Effector memory CD4-positive, alpha-beta T cell (primary cell): ENCODE data around the gene HIGD2A.

ENCODE experiments used
- DNase-seq, 3 donors: peaks; one replicate each; pipeline ENCODE4 v3.0.0-alpha.2; 2020
- H3K27ac ChIP-seq: 2 replicates; pipeline ENCODE4 v1.7.0; 2013; ENCODE audit warnings: mild to moderate bottlenecking, low read length, moderate library complexity; ENCODE audit not compliant: insufficient read depth, poor library complexity, severe bottlenecking
- H3K27me3 ChIP-seq: replicated peaks from 2 replicates; pipeline ENCODE4 v1.7.0; 2013; ENCODE audit warnings: mild to moderate bottlenecking, low read length; ENCODE audit not compliant: insufficient read depth, control insufficient read depth, poor library complexity, severe bottlenecking
- H3K36me3 ChIP-seq: 2 replicates; pipeline ENCODE4 v1.7.0; 2013; ENCODE audit warnings: mild to moderate bottlenecking, low read length, moderate library complexity; ENCODE audit not compliant: control insufficient read depth, insufficient read depth
- H3K4me1 ChIP-seq: 2 replicates; pipeline ENCODE4 v1.7.0; 2013; ENCODE audit warnings: low read length, mild to moderate bottlenecking; ENCODE audit not compliant: control insufficient read depth, insufficient read depth, poor library complexity, severe bottlenecking
- H3K4me3 ChIP-seq: 2 replicates; pipeline ENCODE4 v1.7.0; 2013; ENCODE audit warnings: low read length, low read depth, mild to moderate bottlenecking; ENCODE audit not compliant: insufficient read depth, poor library complexity, severe bottlenecking
- H3K9me3 ChIP-seq: 2 replicates; pipeline ENCODE4 v1.7.0; 2013; ENCODE audit warnings: mild to moderate bottlenecking, low read length, moderate library complexity; ENCODE audit not compliant: control insufficient read depth

HIGD2A gene

DNA sequence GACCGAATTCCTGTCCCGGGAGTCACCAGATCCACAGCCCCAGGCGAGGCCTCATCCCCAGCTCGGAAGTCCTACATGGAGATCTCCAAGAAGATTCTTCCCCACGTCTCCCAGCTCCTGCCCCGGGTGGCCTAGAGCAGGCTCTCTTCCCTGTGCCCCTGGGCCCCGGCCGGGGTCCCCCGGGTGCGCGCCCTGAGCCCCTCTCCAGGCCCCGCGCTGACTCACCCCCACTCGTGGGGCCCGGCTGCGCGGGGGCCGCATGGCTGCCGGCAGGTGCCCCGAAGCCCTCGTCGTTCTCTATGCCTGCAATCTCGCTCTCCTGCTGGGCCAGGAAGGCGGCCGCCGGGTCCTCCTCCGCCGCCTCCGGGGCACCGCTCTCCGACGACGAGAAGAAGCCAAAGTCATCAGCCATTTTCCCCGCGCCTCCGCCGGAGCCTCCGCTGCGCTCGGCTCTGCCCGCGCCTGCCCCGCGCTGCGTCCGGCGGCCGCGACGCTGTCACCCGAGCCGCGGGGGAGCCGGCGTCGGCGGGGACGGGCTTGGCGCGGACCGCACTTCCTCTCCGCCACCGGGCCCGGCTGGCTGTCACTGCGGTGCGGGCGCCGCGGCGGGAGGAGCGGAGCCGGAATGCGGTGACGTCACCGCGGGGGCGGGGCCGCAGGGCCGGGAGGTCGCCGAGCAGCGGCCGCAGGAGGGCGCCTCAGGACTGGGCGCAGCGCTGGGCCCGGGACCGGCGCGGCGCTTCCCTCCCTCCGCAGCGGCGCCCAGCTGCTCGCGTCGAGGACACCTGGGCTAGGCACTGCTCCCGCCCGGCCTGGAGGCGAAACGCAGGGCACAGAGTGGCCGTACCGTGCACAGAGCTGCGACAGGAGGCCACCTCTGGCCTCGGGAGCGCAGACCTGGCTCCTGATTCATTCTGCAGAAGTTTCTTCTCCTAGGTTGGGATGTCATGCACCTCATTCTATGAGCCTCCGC, 27.7 kb downstream of the HIGD2A start, which contains the start of gene CLTB:
TSS of gene CLTB (minus strand) at position 588 of the 973 bp plus-strand sequence. CDS start at position 412, 176 bp downstream.
- no peaks in the 10 kb centered on the region for H3K27me3 ChIP-seq
- DNase-seq, result peak; percentile 85 to 90 (median 86)
- peak within 1 kb of the TSS; percentile 85 for H3K4me3 ChIP-seq
- peak within 1 kb of the TSS; percentile 74 for H3K27ac ChIP-seq
- peaks cover 9% of the 10 kb centered on the region for H3K4me1 ChIP-seq
- H3K9me3 ChIP-seq, result no peaks in the 10 kb centered on the region
- peaks cover 2% of the 10 kb centered on the region for H3K36me3 ChIP-seq

GRCh38 chr5:176416965-176417364, 28.4 kb downstream of the HIGD2A start:
- Histone ChIP-seq H3K27me3 (no peaks in the 10 kb centered on the region), H3K9me3 (no peaks in the 10 kb centered on the region), H3K36me3 (no peaks in the 10 kb centered on the region), H3K27ac (peak overlapping the region; percentile 47), H3K4me3 (peak overlapping the region; percentile 43), H3K4me1 (peaks cover 9% of the 10 kb centered on the region)
- DNase-seq, result no peak

- H3K27me3 ChIP-seq, result no peaks in the 10 kb centered on the region
- H3K4me3 ChIP-seq, result no peak overlapping the region
- no peak overlapping the region for H3K27ac ChIP-seq
- H3K36me3 ChIP-seq, result no peaks in the 10 kb centered on the region
- peaks cover 9% of the 10 kb centered on the region for H3K4me1 ChIP-seq
- H3K9me3 ChIP-seq, result no peaks in the 10 kb centered on the region
- DNase-seq, result no peak
Measured at GRCh38 chr5:176418251-176418650, 29.7 kb downstream of the HIGD2A start.

GRCh38 chr5:176420086-176420485, 31.5 kb downstream of the HIGD2A start:
- Histone ChIP-seq H3K36me3 (no peaks in the 10 kb centered on the region), H3K9me3 (no peaks in the 10 kb centered on the region), H3K4me1 (peaks cover 6% of the 10 kb centered on the region), H3K27ac (no peak overlapping the region), H3K4me3 (no peak overlapping the region), H3K27me3 (no peaks in the 10 kb centered on the region)
- DNase-seq, result no peak

DNA sequence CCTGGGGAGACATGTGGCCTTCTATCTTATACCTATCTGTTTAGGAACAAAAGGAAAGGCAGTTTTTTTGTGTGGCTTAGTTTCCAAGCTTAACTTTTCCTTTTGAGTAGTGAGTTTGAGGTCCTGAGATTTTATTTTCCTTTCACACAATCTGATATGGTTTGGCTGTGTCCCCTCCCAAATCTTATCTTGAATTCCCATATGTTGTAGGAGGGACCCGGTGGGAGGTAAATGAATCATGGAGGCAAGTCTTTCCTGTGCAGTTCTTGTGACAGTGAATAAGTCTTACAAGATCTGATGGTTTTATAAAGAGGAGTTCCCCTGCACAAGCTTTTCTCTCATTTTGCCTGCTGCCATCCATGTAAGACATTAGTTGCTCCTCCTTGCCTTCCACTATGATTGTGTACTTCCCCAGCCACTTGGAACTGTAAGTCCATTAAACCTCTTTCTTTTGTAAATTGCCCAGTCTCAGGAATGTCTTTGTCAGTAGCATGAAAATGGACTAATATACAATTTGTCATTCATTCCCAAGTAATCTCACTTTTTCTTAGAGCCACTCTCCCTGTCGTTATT, 32.5 kb downstream of the HIGD2A start:
- Histone ChIP-seq H3K4me1 (peaks cover 6% of the 10 kb centered on the region), H3K27ac (no peak overlapping the region), H3K9me3 (no peaks in the 10 kb centered on the region), H3K4me3 (no peak overlapping the region), H3K36me3 (no peaks in the 10 kb centered on the region), H3K27me3 (no peaks in the 10 kb centered on the region)
- DNase-seq, result no peak

- Histone ChIP-seq H3K4me3 (no peak overlapping the region), H3K27me3 (no peaks in the 10 kb centered on the region), H3K27ac (no peak overlapping the region), H3K4me1 (no peaks in the 10 kb centered on the region), H3K9me3 (no peaks in the 10 kb centered on the region), H3K36me3 (no peaks in the 10 kb centered on the region)
- DNase-seq, result no peak
Measured at GRCh38 chr5:176424181-176424580, 35.6 kb downstream of the HIGD2A start.

DNA sequence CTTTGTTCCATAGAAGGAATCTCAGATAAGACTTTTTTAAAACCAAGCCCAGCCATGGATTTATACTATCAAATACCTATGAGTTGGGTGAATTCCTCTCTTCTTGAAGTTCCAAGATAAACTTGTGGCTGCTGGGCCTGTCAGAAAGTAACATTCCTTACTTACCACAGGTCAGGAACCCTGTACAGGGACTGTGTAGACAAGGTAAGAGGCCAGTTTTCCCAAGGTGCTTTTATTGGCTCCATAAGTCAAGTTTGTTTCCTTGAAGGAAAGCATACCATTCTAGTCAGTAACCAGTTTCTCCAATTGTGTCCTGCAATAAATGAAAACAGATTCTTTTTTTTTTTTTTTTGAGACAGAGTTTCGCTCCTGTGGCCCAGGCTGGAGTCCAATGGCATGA, 36.6 kb downstream of the HIGD2A start:
- Histone ChIP-seq H3K36me3 (no peaks in the 10 kb centered on the region), H3K9me3 (no peaks in the 10 kb centered on the region), H3K27me3 (no peaks in the 10 kb centered on the region), H3K27ac (no peak overlapping the region), H3K4me3 (no peak overlapping the region), H3K4me1 (no peaks in the 10 kb centered on the region)
- no peak for DNase-seq

GRCh38 chr5:176425791-176426190, 37.2 kb downstream of the HIGD2A start:
- Histone ChIP-seq H3K36me3 (no peaks in the 10 kb centered on the region), H3K27me3 (no peaks in the 10 kb centered on the region), H3K4me1 (no peaks in the 10 kb centered on the region), H3K9me3 (no peaks in the 10 kb centered on the region), H3K4me3 (no peak overlapping the region), H3K27ac (no peak overlapping the region)
- DNase-seq, result no peak

DNA sequence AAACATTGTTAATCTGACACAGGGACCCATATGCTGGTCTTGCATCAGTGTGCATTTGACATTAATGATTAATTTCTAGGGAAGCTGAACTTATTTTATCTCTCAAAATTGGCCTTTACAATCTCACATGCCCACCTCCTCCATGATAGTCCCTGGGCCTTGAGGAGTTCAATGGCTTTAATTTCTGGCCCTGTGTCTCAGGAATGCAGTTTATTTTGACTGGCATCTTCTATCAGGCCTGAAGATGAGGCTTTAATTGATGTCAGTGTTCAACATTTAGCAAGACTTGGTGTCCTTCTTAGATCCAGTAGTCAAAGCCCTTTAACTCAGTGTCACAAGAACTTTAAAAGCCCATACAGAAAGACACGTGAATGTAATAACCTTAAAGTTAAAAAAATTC, 38.3 kb downstream of the HIGD2A start:
- Histone ChIP-seq H3K27me3 (no peaks in the 10 kb centered on the region), H3K4me3 (no peak overlapping the region), H3K27ac (no peak overlapping the region), H3K4me1 (no peaks in the 10 kb centered on the region), H3K9me3 (no peaks in the 10 kb centered on the region), H3K36me3 (no peaks in the 10 kb centered on the region)
- no peak for DNase-seq

- Histone ChIP-seq H3K27ac (no peak overlapping the region), H3K4me3 (no peak overlapping the region), H3K9me3 (no peaks in the 10 kb centered on the region), H3K27me3 (no peaks in the 10 kb centered on the region), H3K36me3 (no peaks in the 10 kb centered on the region), H3K4me1 (no peaks in the 10 kb centered on the region)
- no peak for DNase-seq
Measured at GRCh38 chr5:176427971-176428370, 39.4 kb downstream of the HIGD2A start.
